GM20000 (cell line): ENCODE measurements around the gene SMAD7.

Source experiments
- DNase-seq: peaks from one replicate; pipeline ENCODE4 v3.0.0; 2012; ENCODE audit warnings: low spot score
- TF ChIP-seq, protein P1 (sequence below): IDR thresholded peaks from 2 replicates; pipeline ENCODE4 v1.5.1; 2012; ENCODE audit warnings: mild to moderate bottlenecking, control low read depth; ENCODE audit errors: extremely low read depth, missing control alignments

SMAD7 gene

GRCh38 chr18:48893061-48893607, 57.6 kb downstream of the SMAD7 start:
- TF ChIP-seq, protein P1, sequence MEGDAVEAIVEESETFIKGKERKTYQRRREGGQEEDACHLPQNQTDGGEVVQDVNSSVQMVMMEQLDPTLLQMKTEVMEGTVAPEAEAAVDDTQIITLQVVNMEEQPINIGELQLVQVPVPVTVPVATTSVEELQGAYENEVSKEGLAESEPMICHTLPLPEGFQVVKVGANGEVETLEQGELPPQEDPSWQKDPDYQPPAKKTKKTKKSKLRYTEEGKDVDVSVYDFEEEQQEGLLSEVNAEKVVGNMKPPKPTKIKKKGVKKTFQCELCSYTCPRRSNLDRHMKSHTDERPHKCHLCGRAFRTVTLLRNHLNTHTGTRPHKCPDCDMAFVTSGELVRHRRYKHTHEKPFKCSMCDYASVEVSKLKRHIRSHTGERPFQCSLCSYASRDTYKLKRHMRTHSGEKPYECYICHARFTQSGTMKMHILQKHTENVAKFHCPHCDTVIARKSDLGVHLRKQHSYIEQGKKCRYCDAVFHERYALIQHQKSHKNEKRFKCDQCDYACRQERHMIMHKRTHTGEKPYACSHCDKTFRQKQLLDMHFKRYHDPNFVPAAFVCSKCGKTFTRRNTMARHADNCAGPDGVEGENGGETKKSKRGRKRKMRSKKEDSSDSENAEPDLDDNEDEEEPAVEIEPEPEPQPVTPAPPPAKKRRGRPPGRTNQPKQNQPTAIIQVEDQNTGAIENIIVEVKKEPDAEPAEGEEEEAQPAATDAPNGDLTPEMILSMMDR, result no peak

GRCh38 chr18:48892146-48892855, 58.5 kb downstream of the SMAD7 start:
- TF ChIP-seq, protein P1, result no peak
- no peak for DNase-seq

More at GRCh38 chr18:48893061-48893607, 57.6 kb downstream of the SMAD7 start:
- no peak for DNase-seq

- TF ChIP-seq, protein P1, result no peak
- no peak for DNase-seq
Observed at GRCh38 chr18:48891721-48892120, 59.0 kb downstream of the SMAD7 start.

- DNase-seq, result no peak
- TF ChIP-seq, protein P1, result no peak
Observed at GRCh38 chr18:48889981-48890762, 60.6 kb downstream of the SMAD7 start.

GRCh38 chr18:48889115-48889941, 61.4 kb downstream of the SMAD7 start:
- TF ChIP-seq, protein P1, result no peak

DNA sequence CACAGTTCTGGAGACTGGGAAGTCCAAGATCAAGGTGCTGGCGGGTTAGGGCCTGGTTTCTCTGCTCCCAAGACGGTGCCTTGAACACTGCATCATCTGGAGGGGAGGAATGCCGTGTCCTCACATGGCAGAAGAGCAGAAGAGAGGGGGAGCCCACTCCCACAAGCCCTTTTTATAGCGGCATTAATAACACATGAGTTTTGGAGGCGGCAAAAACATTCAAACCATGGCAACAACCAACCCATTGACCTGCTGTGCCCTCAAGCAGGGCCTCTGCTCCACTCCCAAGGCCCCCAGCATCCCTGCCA, 62.0 kb downstream of the SMAD7 start:
- no peak for DNase-seq
- TF ChIP-seq, protein P1, result no peak

More at GRCh38 chr18:48889115-48889941, 61.4 kb downstream of the SMAD7 start:
- no peak for DNase-seq
